ENCODE results near the gene TPH2.

Gene TPH2

GRCh38 chr12:72037006-72037795 lies 98.6 kb downstream of the TPH2 start:
- DNase-seq = no peak

GRCh38 chr12:72041811-72042210 lies 103.2 kb downstream of the TPH2 start:
- DNase-seq = no peak

- no peak for DNase-seq
Observed at GRCh38 chr12:72053604-72054003, 115.0 kb downstream of the TPH2 start.

- no peak for DNase-seq
Observed at GRCh38 chr12:72054511-72054910, 115.9 kb downstream of the TPH2 start.

GRCh38 chr12:72057330-72057914 lies 118.8 kb downstream of the TPH2 start:
- DNase-seq = no peak

GRCh38 chr12:72063073-72063472 lies 124.4 kb downstream of the TPH2 start:
- DNase-seq = no peak

- no peak for DNase-seq
Observed at GRCh38 chr12:72071030-72071429, 132.4 kb downstream of the TPH2 start.

- no peak for DNase-seq
Observed at GRCh38 chr12:72072592-72073212, 134.1 kb downstream of the TPH2 start.

- DNase-seq = no peak
Observed at GRCh38 chr12:72074065-72074464, 135.4 kb downstream of the TPH2 start.

GRCh38 chr12:72074956-72075355 lies 136.3 kb downstream of the TPH2 start:
- DNase-seq = no peak

GRCh38 chr12:72075401-72075800 lies 136.8 kb downstream of the TPH2 start:
- DNase-seq = no peak

- no peak for DNase-seq
Observed at GRCh38 chr12:72075891-72076557, 137.4 kb downstream of the TPH2 start.

GRCh38 chr12:72076558-72076915 lies 137.9 kb downstream of the TPH2 start:
- DNase-seq = no peak

GRCh38 chr12:72077111-72077820 lies 138.6 kb downstream of the TPH2 start:
- DNase-seq = no peak

GRCh38 chr12:72081777-72082176 lies 143.1 kb downstream of the TPH2 start:
- no peak for DNase-seq

Data from NK-92 treated with Interleukin-12 subunit alpha and Interleukin-12 subunit beta, amount 100 ng/mL, for 24 hours (cell line).